A673 (cell line): ENCODE results near the gene TMEM215.

ENCODE experiments used
- CTCF ChIP-seq: fragments of 300-800, 200-600 bp; sonication (generic); conservative IDR thresholded peaks from 2 replicates; pipeline ENCODE4 v1.5.1; 2017; ENCODE audit warnings: low read depth, mild to moderate bottlenecking, antibody characterized with exemption, low read length, moderate library complexity, mixed read lengths
- EZH2 ChIP-seq: fragments of 200-600 bp; sonication (generic); IDR thresholded peaks from 2 replicates; pipeline ENCODE4 v1.6.1; 2017; ENCODE audit warnings: borderline replicate concordance, low read depth, mild to moderate bottlenecking, mixed read lengths, antibody characterized with exemption, low read length; ENCODE audit not compliant: poor library complexity, severe bottlenecking

GRCh38 chr9:32737378-32737777 is 46.0 kb upstream of the TMEM215 start:
- TF ChIP-seq EZH2 (no peak), CTCF (no peak)
